Astrocyte of the spinal cord (primary cell): Measurements from ENCODE around the gene DONSON.

Source experiments
- DNase-seq: peaks from one replicate; pipeline ENCODE4 v3.0.0; 2011; ENCODE audit warnings: low read depth, low spot score
- H3K4me3 ChIP-seq: 2 replicates; pipeline ENCODE4 v1.5.1; 2011; ENCODE audit warnings: low read depth, mild to moderate bottlenecking, low read length, moderate library complexity
- CTCF ChIP-seq: IDR thresholded peaks from 2 replicates; pipeline ENCODE4 v1.5.1; 2012; ENCODE audit warnings: low read depth, mild to moderate bottlenecking, low read length, inconsistent platforms
- in situ Hi-C: cut with HindIII; loops from 2 replicates; pipeline ENCODE4 v1.10.0; 2017; ENCODE audit warnings: low sequenced_read_pairs

The DONSON gene

GRCh38 chr21:33531007-33531406, 57.5 kb downstream of the DONSON start:
- in situ Hi-C loops = no loop called here
- DNase-seq = no peak
- no peak for TF ChIP-seq CTCF
- H3K4me3 ChIP-seq = no peak overlapping the region
